RCC 7860 (cell line): ENCODE measurements around the gene CDCA5.

Experiments
- DNase-seq: peaks from one replicate; pipeline ENCODE4 v3.0.0-alpha.2; 2015; ENCODE audit warnings: low spot score
- FAIRE-seq: peaks from 2 replicates; lab custom pipeline; 2012; peaks lifted over from hg19 to GRCh38; lab: Jason Lieb, UNC

Gene CDCA5

DNA sequence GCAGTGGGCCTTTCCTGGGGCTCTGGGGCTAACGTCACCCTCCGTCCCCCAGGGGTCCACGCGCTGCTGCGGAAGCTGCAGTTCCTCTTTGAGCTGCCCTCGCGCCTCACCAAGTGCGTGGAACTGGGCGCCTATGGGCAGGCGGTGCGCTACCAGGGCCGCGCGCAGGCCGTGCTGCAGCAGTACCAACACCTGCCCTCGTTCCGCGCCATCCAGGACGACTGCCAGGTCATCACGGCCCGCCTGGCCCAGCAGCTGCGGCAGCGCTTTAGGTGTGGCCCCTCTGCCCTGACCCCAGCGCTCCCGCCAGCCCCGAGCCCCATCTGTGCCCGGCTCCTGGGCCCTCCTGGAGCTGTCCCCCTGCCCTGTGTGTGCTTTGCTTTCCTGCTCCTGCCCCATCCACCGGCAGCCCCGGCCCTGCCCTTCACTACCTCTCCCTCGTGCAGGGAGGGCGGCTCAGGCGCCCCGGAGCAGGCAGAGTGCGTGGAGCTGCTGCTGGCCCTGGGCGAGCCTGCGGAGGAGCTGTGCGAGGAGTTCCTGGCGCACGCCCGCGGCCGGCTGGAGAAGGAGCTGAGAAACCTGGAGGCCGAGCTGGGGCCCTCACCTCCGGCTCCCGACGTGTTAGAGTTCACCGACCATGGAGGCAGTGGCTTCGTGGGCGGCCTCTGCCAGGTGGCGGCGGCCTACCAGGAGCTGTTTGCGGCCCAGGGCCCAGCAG, 24.1 kb upstream of the CDCA5 start:
- no peak for DNase-seq

DNA sequence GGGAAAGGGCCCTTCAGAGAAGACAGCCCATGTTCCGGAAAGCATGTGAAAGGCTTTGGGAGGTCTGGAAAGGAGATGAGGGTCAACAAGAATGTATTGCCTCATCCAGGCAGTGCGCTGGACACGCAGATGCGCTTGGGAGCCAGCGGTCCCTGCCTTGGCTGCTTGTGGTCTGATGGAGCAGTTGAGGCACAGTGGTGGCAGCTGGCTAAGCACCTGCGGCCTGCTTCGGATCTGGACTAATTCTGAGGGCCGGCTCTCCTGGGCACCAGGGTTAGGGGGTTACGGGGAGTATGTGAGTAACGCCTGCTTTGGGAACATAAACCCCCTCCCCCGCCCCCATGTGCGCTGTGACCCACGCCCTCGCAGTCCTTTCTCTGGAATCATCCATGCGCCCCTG, 23.2 kb upstream of the CDCA5 start:
- no peak for FAIRE-seq
- no peak for DNase-seq

More for the DNA sequence above, 24.1 kb upstream of the CDCA5 start:
- no peak for FAIRE-seq

DNA sequence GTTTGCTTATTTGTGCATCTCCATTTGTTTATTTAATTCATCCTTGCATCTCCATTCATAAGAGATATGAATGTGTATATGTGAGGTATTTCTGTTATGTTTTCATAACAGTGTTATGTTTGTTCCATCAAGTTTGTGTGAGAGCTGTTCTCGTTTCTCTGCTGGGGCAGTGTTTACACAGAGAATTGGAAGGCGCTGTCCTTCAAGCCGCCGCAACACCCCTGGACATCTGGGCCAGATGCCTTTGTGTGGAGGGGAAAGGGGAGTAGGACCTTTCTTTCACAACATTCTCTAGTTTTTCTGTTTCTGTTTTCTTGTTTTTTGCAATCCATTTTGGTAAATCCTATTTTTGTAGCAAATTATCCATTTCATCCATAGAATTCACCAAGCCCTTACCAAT, 20.8 kb upstream of the CDCA5 start:
- DNase-seq (no peak), FAIRE-seq (no peak)

DNA sequence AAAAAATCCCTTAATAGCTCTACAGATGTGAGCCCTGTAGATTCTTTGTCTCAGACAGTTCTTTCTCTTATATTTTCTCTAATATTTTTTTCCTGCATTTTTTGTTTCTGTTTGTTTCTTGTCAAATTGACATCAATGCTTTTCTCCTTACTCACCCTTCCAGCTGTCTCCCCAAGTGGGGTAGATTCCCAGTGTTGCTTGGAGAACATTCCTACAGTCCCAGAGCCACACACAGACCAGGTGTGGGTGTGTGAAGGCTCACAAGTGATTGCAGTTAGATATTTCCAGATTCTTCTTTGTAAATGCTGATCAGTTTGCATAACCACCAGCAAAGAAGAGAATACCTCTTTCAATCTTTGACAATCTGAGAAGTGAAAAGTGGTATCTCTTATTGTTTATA, 19.6 kb upstream of the CDCA5 start:
- DNase-seq (no peak), FAIRE-seq (no peak)

DNA sequence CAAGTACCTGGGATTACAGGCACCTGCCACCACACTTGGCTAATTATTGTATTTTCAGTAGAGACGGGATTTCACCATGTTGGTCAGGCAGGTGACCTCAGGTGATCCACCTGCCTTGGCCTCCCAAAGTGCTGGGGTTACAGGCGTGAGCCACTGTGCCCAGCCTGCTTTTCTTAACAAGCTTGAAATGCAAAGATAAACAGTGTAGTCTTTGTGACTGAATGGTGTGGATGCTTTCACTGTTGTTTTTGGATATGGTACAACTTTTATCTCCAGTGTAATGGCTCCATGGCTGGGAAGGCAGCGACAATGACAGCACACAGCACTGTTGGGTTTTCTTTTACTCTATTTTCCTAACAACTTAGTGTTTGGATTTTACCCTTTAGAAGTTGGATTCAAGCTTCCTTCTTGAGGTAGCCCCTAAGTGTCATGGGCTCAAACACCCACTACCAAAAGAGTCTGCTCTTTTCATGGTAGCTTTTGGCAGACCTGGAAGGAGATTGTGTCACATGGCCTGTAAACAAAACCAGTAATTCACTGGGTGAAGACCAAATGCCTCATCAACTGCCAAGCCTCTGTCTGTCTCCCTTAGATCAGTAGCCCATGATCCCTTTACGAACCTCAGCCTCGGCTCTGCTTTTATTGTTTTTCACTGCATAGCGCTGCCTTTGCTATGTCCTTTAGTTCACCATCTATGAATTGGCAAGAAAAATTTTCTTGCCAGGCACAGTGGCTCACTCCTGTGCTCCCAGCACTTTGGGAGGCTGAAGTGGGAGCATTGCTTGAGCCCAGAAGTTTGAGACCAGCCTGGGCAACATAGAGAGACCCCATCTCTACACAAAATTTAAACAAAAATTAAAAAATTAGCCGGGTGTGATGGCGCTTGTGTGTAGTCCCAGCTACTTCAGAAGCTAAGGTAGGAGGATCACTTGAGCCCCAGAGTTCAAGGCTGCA, 18.6 kb upstream of the CDCA5 start:
- FAIRE-seq (no peak), DNase-seq (no peak)

DNA sequence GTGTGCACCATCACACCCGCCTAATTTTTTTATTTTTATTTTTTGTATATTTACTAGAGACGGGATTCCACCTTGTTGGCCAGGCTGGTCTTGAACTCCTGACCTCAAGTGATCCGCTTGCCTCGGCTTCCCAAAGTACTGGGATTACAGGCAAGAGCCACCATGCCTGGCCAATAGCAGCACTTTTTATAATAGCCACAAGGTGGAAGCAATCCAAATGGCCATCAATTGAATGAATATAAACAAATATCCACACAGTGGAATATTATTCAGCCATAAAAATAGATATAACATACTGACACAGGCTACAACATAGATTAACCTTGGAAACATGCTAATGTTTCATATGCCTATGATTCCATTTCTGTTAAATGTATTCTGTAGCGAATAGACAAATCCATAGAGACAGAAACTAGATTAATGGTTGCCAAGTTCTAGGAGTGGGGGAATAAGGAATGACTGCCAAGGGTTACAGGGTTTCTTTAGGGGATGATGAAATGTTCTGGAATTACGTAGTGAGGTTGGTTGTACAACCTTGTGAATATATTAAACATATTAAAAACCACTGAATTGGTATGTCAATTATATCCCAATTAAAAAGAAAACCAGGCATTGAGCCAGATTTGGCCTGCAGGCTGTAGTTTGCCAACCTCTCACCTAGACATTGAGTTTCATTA, 17.0 kb upstream of the CDCA5 start:
- DNase-seq = no peak
- no peak for FAIRE-seq

DNA sequence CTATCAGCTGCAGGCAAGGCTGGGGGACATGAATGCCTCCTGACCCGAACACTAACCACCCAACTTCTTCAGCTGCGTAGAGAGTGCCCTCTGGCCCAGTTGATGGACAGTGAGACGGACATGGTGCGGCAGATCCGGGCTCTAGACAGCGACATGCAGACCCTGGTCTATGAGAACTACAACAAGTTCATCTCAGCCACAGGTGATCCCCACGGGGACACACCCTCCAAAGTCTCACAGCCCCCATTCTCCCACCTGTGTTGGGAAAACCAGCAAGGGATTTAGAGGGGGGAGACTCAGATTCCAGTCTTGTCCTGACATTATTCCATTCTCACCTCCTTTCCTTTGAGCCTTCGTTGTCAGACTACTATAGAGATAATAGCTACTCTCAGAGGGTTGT, 13.1 kb upstream of the CDCA5 start:
- FAIRE-seq (no peak), DNase-seq (no peak)

DNA sequence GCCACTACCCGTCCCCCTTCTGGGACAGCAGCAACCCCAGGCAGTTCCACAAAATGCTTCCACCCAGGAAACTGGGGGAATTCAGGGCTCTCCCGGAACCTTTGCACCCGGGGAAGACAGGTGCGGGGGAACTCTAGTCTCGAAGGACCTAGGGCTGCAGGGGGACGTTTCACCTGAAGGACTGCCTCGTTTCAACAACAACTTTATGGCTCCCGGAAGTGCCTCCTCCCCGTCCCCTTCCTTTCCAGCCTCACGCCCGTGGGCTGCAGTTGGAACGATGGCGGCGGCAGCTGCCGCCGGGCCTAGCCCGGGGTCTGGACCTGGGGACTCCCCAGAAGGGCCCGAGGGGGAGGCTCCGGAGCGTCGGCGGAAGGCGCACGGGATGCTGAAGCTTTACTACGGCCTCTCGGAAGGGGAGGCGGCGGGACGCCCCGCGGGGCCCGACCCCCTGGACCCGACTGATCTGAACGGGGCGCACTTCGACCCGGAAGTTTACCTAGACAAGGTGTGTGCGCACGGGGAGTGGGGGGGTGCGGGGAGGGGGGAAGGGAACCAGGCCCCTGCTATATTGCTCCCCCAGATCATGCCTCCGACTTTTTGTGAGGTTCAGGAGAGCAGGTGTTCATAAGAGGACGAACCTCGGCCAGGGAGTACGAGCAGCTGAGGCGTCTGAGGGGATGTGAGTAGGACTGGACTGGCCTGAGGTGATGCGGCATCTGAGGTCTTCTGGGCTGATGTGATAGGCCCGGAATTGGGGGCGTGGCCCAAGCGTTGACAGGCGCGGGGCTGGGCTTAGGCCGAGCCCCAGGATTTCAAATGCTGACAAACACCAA, 12.3 kb upstream of the CDCA5 start, which contains the start of gene VPS51:
Gene VPS51, plus strand, starts transcription at position 241 of the 833 bp plus-strand sequence. Its CDS starts 37 bp downstream, at position 278.
- FAIRE-seq = no peak

DNA sequence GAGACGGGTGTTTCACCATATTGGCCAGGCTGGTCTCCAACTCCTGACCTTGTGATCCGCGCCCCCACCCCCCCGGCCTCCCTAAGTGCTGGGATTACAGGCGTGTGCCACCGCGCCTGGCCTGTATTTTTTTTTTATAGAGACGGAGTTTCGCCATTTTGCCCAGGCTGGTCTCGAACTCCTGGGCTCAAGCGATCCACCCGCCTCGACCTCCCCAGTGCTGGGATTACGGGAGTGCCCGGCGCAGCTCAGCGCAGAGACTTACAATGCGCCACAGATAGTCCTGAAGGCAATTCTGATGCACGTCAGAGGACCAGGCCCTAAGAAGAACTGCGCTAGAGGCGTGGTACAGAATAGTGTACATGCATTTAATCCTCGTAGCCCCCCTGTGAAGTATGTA, 11.6 kb upstream of the CDCA5 start:
- FAIRE-seq (no peak), DNase-seq (no peak)

More for the DNA sequence above, 12.3 kb upstream of the CDCA5 start, which contains the start of gene VPS51:
- peak; percentile 71 for DNase-seq

DNA sequence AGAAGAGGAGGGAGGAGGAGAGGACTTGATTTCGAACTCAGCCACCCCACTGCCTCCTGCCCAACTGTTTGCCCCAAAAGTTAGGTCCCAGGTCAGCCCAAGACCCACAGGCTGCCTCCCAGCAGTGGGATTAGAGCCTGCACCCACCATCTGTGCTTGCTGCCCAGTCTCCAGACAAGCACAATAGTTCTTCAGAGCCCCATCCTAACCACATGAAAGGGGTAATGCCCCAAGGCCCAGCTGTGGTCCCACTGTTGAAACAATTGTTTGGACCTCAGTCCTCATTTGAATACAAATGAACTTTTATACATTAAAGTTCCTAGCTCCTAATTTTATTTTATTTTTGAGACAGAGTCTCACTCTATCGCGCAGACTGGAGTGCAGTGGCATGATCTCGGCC, 6.8 kb upstream of the CDCA5 start:
- DNase-seq (no peak), FAIRE-seq (no peak)

DNA sequence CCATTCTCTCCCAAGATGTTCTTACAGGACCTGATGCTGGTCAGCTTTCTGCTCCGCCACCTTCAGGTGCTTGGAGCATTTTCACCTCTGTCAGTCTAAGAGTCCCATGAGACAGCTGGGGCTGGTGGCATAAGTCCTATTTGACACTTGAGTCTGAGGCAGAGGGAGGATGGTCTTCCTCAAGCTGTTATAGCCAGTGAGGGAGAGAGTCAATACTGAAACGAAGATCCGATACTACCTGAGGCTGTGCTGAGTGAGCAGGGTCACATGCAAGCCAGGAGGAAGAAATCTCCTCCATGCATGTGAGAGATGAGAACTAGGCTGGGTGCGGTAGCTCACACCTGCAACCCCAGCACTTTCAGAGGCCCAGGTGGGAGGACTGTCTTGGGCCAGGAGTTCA, 5.8 kb upstream of the CDCA5 start:
- no peak for DNase-seq
- no peak for FAIRE-seq

DNA sequence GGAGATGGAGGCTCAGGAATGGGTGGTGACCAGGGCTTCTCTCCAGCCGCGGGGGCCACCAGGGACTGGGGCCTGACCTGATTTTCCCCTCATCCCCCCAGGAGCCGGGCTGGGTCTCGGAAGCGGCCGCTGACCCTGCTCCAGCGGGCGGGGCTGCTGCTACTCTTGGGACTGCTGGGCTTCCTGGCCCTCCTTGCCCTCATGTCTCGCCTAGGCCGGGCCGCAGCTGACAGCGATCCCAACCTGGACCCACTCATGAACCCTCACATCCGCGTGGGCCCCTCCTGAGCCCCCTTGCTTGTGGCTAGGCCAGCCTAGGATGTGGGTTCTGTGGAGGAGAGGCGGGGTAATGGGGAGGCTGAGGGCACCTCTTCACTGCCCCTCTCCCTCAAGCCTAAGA, 4.0 kb upstream of the CDCA5 start:
- FAIRE-seq (no peak), DNase-seq (no peak)

DNA sequence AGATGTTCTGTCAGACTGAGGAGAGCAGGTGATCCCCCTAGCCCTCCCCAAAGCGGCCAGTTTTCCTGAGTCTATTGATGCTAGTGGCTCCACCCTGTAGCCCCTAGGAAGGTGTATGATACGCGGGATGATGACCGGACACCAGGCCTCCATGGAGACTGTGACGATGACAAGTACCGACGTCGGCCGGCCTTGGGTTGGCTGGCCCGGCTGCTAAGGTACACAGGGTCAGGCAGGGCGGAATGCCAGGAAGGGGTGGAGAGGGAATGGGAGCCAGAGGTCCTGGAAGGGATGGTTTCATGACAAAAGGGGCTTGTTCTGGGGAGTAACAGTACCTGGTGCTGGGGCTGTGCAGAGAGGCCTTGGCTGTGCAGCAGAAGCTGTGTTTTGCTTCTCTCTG, 3.4 kb upstream of the CDCA5 start:
- FAIRE-seq = no peak
- DNase-seq = no peak

DNA sequence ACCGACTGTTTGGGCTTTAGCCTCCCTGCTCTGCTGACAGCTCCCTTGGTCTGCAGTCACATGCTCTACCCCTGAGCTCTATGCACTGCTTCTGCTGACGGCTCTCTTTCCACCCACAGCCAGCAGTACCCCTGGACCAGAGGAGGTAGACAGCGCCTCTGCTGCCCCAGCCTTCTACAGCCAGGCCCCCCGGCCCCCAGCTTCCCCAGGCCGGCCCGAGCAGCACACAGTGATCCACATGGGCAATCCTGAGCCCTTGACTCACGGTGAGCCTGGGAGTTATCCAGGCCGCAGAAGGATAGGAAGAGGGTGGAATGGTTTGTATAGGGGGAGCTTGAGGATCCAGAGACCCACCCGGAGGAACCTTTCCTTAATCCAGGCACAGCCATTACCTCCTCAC, 3.0 kb upstream of the CDCA5 start:
- FAIRE-seq (no peak), DNase-seq (no peak)

DNA sequence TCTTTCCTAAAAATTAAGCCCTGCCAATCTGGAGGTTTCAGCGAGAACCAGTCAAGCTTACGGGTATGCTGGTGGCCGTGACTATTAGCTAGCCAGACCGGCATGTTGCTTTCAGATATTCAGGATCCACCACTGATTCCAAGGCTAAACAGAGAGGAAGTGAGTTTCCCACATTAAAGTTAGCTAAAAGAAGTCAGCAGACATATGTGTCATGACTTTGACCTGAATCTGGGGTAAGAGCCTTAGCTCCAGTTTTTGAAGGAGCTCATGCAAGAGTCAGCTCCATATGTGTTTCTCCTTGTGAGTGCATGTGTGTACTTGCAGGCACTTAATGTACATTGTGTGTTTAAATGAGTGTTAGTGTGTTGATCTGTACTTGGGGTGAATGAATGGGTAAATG, 1.6 kb upstream of the CDCA5 start:
- FAIRE-seq (no peak), DNase-seq (no peak)

DNA sequence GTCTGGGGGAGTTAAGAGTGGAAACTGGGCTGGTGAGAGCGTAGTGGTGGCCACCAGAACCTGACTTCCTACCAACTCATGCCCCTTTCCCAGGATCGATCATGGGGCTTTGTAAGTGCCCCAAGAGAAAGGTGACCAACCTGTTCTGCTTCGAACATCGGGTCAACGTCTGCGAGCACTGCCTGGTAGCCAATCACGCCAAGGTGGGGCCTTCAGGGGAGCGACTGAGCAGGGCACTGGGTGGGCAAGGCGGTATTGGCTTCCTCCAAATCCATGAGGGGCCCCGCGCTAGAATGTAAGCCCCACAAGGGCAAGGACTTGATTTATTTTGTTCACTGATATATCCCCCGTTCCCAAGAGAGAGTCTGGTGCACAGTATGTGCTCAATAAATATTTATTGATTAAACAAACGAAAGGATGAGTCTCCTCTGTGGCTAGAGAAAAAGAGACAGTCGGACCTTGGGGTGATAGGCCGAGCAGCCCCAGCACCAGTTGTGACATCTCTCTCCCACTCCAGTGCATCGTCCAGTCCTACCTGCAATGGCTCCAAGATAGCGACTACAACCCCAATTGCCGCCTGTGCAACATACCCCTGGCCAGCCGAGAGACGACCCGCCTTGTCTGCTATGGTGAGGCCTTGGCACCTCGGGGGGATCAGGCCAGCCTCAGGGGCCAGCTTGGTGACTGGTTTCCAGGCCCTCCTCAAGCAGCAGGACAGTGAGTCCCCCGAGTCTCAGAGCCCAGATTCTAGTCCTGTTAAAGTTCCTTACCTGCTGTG, 947 bp upstream of the CDCA5 start:
- FAIRE-seq (no peak), DNase-seq (no peak)

DNA sequence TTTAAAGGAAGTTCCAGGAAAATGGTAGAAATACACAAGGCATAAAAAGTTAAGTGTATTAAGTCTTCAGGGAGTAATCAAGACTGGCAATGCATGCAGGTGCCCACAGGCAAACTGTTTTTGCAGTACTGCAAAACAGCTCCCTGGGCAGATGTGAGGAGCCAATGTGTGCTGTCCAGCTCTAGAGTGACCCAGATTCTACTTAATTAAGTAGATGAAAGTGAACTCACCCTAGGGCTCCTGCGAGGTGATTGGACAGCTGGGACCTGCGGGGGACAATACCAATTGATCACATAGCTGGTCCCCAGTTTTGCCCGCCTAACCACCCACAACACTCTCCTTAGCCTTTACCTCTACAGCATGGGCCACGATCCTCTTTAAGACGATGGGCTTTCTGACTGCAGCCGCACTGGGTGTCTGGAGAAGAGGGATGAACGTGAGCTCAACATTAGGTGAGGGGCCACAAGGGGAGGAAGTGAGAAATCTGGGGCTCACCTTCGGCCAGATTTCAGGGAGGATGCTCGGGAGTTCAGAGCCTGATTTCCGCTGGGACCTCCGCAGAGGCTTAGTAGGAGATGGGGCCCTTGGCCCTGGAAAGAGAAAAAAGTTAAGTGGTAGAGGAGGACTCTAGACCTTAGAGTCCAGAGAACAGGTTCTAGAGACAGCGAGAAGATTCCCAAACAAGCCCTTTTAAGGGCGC, 556 bp downstream of the CDCA5 start:
- FAIRE-seq = no peak
- DNase-seq = no peak

DNA sequence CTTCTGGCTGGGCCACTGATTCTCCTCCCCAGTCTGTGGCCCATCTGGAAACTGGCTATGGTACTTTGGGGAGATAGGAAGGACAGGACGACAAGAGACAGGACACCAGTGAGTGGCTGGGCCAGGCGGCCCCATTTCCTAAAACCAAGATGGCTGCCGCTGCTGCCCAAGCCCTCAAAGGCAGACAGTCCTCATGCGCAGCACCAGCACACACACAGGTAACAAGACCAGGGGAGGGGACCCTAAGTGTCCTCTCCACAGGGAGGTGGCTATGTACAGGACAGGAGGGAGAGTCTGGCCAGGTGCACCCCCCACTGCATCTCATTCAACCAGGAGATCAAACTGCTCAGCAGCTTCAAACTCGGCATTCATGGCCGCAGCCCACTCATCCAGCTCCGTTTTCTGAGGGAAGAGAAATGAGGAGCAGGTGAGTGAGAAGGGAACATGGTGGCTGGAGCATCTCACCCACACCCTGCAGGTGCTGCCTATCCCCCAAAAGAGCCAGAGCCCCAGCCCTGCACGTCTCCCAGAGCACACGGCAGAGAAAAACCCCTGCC, 5.0 kb downstream of the CDCA5 start:
- FAIRE-seq (no peak), DNase-seq (no peak)

DNA sequence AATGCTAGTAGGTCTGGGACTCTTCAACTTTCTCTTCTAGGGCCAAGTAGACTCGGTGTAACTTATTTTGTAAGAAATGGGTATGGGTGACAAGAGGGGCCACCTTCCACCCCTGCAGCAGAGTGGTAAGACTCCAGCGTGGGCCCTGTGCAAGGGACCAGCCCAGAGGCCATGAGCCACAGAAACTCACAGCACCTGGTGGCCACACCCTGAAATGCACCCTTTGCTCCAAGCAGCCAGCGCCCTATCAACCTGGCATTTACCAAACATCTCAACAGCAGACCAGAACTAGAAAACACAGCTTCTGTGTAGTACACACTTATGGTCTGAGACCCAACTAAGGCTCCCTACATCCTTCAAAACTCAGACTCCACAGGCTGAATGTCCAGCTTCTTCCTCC, 5.7 kb downstream of the CDCA5 start:
- peak; percentile 13 for DNase-seq
- no peak for FAIRE-seq
